Measurements from ENCODE around the gene GATAD2A.
A peak's percentile ranks its signal among the peaks of the same experiment; 100 is the strongest.

The GATAD2A gene

GRCh38 chr19:19532806-19533701 lies 127.6 kb downstream of the GATAD2A start:
- DNase-seq (ENCODE audit: low spot score), result no peak

- no peak for DNase-seq (ENCODE audit: low spot score)
These were observed 128.4 kb downstream of the GATAD2A start for GRCh38 chr19:19533841-19534240.

GRCh38 chr19:19534556-19535265 lies 129.2 kb downstream of the GATAD2A start:
- DNase-seq (ENCODE audit: low spot score), result no peak

DNA sequence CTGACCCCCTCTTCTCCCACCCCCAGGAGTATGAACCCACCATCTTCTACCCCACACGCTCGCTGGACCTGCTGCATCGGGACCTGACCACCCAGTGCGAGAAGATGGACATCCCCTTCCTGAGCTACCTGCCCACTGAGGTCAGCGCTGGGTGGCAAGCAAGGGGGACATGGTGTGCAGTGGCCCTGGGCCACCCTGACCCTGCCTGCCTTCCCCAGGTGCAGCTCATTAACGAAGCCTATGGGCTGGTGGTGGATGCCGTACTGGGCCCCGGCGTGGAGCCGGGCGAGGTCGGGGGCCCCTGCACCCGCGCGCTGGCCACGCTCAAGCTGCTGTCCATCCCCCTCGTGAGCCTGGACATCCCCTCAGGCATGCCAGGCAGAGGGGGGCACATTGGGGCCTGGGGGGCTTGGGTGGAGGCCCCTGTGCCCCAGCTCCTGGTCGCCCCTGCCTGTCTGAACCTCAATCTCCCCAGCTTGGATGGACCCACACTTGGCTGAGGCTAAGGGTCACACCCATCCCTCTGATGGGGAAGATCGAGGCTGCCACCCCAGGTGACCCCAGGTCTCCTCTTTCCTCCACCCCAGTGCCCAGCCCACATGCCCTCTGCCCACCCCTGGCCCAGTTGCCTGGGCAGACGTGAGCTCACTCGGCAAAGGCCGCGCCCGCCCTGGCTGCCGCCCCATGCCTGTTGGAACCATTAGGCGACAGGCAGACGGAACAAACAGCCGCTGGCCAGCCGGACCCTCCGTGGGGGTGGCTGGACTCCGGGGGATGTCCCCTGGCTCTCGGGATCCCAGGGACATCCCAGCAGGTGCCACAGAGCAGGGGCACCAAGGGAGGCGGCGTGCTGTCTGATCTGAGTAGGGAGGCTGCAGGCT lies 130.1 kb downstream of the GATAD2A start:
- no peak for DNase-seq (ENCODE audit: low spot score)

DNA sequence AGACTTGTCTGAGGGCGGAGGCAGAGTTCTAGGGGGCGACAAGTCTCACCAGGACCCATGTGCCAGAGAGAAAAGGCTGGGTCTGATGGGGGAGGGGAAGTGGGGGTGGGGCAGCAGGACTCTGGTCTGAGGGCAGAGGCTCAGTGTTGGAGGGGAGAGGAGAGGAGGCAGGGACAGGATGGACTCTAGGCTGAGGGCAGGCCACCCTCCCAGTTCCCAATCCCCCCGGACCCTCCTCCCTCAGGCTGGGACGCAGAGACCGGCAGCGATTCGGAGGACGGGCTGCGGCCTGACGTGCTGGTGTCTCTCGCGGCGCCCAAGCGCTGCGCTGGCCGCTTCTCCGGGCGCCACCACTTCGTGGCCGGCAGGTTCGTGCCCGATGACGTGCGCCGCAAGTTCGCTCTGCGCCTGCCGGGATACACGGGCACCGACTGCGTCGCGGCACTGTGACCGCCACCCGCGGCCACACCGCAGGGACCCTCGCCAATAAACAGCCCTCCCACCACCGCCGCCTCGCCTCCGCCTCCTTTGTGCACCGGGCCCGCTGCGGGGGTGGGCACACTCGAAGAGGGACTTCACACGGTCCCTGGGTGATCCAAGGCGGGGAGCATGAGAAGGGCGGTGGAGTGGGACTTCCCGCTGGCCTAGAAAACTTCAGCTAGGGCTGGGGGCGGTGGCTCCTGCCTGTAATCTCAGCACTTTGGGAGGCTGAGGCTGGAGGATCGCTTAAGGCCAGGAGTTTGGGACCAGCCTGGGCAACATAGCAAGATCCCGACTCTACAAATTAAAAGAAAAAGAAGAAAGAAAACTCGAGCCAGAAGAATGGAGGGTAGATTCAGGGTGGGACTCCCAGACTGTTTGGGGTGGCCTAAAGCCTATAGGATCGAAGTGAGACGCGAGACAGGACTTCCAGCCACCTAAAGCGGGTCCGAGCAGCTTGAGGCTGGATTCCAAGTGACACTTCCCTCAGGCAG lies 131.9 kb downstream of the GATAD2A start:
- no peak for DNase-seq (ENCODE audit: low spot score)

DNA sequence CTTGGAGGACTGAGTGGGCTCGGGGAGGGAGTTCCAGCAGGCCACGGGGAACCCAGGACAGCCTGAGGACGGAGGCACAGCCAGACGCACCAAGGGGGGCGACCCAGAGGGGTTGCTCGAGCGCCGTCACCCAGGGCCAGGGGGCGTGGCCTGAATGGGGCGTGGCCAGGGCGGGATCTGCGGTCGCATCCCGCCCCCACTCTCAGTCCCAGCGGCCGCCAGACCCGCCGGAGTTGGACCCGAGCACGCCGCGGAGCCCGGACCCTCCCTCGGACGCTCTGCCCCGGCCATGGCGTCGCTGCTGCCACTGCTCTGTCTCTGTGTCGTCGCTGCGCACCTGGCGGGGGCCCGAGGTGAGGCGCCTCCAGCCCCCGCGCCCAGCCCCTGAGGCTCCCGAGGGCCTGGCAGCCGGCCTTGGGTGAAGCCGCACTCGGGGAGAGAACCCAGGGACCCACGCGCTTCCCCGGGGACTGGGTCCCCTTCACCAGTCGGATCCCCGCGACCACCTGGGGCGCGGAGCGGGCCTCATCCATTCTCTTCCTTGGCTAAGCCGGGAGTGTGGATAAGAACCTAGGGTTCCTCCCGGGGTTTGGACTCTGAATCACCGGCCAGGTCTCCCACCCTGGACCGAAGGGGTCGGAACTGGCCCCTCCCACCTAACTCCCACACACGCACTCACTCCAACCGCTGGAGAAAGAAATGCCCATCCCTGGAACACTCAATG lies 132.7 kb downstream of the GATAD2A start, which contains the start of gene CILP2:
CILP2 (plus strand) TSS at position 205 of the 724 bp plus-strand sequence; CDS start at position 290, 85 bp downstream.
- DNase-seq (ENCODE audit: low spot score), result peak; percentile 84

- no peak for DNase-seq (ENCODE audit: low spot score)
These were observed 133.3 kb downstream of the GATAD2A start for GRCh38 chr19:19538785-19539166.

GRCh38 chr19:19539698-19540063 lies 134.2 kb downstream of the GATAD2A start:
- DNase-seq (ENCODE audit: low spot score), result no peak

DNA sequence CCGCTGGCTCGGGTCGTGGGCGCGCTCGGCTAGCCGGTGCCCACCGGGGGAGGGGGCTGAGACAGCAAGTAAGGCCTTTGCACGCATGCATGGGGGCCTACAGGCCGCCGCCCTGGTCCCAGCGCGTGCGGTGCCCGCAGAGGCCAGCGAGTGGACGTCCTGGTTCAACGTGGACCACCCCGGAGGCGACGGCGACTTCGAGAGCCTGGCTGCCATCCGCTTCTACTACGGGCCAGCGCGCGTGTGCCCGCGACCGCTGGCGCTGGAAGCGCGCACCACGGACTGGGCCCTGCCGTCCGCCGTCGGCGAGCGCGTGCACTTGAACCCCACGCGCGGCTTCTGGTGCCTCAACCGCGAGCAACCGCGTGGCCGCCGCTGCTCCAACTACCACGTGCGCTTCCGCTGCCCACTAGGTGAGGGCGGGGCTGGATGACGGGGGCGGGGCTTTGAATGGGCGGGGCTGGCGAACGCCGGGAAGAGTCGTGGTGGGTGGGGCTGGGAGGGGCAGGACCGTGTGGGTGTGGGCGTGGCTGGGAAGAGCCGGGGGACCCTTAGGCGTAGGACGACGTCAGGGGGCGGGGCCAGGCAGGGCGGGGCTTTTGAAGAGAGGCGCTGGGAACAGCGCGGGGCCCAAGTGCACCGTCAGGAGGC lies 134.7 kb downstream of the GATAD2A start:
- DNase-seq (ENCODE audit: low spot score), result peak; percentile 79

DNA sequence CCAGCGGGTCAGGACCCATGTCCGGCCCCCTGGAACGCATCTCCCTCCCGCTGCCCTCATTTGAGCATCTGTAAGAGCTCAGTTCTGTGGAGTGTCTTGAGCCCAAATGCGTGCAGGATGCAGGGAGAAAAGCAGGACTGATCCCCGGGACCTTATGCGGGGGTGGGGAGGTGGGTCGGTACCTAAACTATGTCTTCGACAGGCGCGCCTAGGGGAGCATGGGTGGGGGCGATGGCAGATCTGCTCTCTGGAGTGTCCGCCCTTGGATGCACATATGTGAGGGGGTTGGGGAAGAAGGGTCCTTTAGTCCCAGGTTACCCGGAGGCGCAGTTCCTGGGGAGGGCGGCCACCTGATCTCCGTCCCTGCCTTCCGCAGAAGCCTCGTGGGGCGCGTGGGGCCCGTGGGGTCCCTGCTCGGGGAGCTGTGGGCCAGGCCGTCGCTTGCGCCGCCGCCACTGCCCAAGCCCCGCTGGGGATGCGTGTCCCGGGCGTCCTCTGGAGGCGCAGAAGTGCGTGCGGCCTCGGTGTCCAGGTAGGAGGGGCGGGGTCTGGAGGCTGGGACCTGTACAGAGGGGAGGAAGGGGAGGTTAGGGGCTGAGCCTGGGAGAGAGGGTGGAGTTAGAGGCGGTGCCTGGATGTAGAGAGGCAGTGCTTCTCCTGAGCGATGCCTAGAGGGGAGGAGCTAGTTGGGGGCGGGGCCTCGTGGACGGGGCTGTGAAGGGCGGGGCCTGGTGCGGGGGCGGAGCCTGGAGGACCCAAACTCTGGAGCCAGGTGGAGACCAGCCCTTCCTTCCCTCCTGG lies 135.4 kb downstream of the GATAD2A start:
- peak; percentile 82 for DNase-seq (ENCODE audit: low spot score)

DNA sequence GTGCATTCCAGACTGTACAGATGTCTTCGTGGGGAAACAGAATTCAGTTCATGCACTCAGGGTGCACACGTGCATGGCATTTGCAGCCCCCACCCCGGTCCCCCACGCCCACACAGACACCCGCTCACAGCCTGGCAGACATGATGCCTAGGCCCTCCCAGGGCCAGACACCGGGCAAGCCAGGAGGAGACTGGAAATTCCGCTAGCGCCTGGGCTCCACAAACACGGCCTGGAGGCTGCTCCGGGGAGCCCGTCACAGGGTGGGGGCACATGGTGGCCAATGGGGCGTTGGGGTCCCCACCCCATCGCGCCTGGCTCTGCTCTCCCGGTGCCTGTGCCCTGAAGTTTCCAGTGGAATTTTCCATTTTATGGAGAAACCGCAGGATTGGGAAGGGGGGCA lies 136.1 kb downstream of the GATAD2A start:
- no peak for DNase-seq (ENCODE audit: low spot score)

DNA sequence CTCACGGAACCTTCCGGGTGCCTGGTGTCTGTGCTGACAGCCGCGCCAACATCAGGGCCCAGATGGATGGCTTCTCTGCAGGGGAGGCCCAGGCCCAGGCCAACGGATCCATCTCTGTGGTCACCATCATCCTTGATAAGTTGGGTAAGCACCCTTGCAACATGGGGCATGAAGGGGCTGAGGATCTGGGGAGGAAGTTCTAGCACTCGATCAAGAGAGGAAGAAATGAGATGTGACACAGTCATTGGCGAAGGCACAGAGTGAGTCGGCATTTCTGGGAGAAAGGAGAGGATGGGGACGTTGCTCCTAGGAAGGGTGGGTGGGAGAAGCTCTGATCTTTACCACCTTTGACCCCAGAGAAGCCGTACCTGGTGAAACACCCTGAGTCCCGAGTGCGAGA lies 137.0 kb downstream of the GATAD2A start:
- no peak for DNase-seq (ENCODE audit: low spot score)

DNA sequence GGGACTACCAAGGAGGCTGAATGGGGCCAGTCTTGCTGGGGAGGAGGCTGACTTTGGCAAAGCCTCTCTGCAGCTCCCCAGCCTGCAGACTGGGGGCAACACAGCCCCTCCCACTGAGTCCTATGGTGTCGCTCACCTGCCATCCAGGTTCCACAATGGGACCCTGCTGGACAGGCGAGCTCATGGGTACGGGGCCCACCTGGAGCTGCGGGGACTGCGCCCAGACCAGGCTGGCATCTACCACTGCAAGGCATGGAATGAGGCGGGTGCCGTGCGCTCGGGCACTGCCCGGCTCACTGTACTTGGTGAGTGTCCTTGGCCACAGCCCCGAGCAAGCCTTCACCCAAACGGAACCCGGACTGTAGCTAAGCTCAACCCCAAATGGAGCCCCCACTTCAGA lies 137.6 kb downstream of the GATAD2A start:
- no peak for DNase-seq (ENCODE audit: low spot score)

DNA sequence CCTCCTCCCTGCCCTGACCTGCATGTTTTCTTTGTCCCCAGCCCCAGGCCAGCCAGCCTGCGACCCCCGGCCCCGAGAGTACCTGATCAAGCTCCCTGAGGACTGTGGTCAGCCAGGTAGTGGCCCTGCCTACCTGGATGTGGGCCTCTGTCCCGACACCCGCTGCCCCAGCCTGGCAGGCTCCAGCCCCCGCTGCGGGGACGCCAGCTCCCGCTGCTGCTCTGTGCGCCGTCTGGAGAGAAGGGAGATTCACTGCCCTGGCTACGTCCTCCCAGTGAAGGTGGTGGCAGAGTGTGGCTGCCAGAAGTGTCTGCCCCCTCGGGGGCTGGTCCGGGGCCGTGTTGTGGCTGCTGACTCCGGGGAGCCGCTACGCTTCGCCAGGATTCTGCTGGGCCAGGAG lies 138.2 kb downstream of the GATAD2A start:
- DNase-seq (ENCODE audit: low spot score), result no peak

DNA sequence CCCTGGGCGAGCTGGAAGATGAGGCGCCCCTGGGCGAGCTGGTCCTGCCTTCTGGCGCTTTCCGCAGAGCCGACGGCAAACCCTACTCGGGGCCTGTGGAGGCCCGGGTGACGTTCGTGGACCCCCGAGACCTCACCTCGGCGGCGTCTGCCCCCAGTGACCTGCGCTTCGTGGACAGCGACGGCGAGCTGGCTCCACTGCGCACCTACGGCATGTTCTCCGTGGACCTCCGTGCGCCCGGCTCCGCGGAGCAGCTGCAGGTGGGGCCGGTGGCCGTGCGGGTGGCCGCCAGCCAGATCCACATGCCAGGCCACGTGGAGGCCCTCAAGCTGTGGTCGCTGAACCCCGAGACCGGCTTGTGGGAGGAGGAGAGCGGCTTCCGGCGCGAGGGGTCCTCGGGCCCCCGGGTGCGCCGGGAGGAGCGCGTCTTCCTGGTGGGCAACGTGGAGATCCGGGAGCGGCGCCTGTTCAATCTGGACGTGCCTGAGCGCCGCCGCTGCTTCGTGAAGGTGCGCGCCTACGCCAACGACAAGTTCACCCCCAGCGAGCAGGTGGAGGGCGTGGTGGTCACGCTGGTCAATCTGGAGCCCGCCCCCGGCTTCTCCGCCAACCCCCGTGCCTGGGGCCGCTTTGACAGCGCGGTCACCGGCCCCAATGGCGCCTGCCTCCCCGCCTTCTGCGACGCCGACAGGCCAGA lies 138.9 kb downstream of the GATAD2A start:
- no peak for DNase-seq (ENCODE audit: low spot score)

- no peak for DNase-seq (ENCODE audit: low spot score)
These were observed 139.6 kb downstream of the GATAD2A start for GRCh38 chr19:19544954-19545591.

DNA sequence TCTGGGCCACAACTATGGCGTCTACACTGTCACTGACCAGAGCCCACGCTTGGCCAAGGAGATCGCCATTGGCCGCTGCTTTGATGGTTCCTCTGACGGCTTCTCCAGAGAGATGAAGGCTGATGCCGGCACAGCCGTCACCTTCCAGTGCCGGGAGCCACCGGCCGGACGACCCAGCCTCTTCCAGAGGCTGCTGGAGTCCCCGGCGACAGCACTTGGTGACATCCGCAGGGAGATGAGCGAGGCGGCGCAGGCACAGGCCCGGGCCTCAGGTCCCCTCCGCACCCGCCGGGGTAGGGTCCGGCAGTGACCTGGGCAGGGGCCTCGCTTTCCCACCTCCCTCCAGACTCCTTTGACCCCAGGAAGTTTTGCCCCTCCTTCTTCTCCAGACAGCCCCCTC lies 140.2 kb downstream of the GATAD2A start:
- no peak for DNase-seq (ENCODE audit: low spot score)

DNA sequence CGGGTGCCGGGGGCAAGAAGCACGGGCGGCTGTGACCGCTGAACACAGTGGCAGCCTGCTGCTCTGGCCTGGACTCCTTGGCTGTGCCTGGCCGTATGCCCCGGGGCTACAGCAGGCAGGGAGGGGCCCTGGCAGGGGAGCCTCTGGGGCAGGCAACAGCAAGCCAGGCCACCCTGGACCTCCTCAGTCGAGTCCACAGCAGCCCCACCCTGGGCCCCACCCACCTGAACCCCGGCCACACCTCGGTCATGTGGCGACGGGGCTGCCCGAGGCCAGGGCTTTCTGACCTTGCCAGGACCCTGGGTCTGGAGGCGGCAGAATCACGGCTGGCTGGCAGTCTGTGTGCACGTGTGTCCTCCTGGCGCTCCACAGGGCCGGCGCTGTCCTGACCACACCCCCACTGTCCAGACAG lies 141.3 kb downstream of the GATAD2A start:
- DNase-seq (ENCODE audit: low spot score), result no peak

Data from ecto neural progenitor cell (in vitro differentiated cells).